HG02798 (cell line): ENCODE measurements around the gene KCNG4.
"Not testable (repeated sequence)": the region's sequence is repeated elsewhere in the genome, so short reads cannot be mapped to it uniquely, and the experiment has no call there.

Experiments used
- ATAC-seq: cut with Tn5 transposase; IDR thresholded peaks from one replicate; pipeline ENCODE4 v1.9.1; 2021; ENCODE audit warnings: mild to moderate bottlenecking; ENCODE audit not compliant: unreplicated experiment, poor library complexity

The KCNG4 gene

GRCh38 chr16:84212631-84213030 is 27.2 kb downstream of the KCNG4 start:
- no peak for ATAC-seq

GRCh38 chr16:84212154-84212553 is 27.7 kb downstream of the KCNG4 start:
- no peak for ATAC-seq

- ATAC-seq: no peak
Measured at GRCh38 chr16:84209989-84210388, 29.8 kb downstream of the KCNG4 start.

- ATAC-seq: no peak
Measured at GRCh38 chr16:84207879-84208278, 31.9 kb downstream of the KCNG4 start.

- ATAC-seq: no peak
Measured at GRCh38 chr16:84207251-84207650, 32.6 kb downstream of the KCNG4 start.

- no peak for ATAC-seq
Measured at GRCh38 chr16:84205976-84206691, 33.7 kb downstream of the KCNG4 start.

- ATAC-seq: not testable (repeated sequence)
Measured at GRCh38 chr16:84205123-84205522, 34.7 kb downstream of the KCNG4 start.

GRCh38 chr16:84204551-84204950 is 35.3 kb downstream of the KCNG4 start:
- not testable (repeated sequence) for ATAC-seq

- ATAC-seq: no peak
Measured at GRCh38 chr16:84199861-84200260, 40.0 kb downstream of the KCNG4 start.

GRCh38 chr16:84199097-84199496 is 40.7 kb downstream of the KCNG4 start:
- no peak for ATAC-seq

GRCh38 chr16:84198401-84198800 is 41.4 kb downstream of the KCNG4 start:
- ATAC-seq: no peak

- ATAC-seq: no peak
Measured at GRCh38 chr16:84197466-84198128, 42.2 kb downstream of the KCNG4 start.

GRCh38 chr16:84196727-84197394 is 43.0 kb downstream of the KCNG4 start:
- no peak for ATAC-seq

GRCh38 chr16:84196101-84196500 is 43.7 kb downstream of the KCNG4 start:
- ATAC-seq: no peak

- ATAC-seq: no peak
Measured at GRCh38 chr16:84195201-84196093, 44.4 kb downstream of the KCNG4 start.

GRCh38 chr16:84194470-84195200 is 45.2 kb downstream of the KCNG4 start:
- ATAC-seq: peak; percentile 53

- ATAC-seq: no peak
Measured at GRCh38 chr16:84194018-84194417, 45.8 kb downstream of the KCNG4 start.

- no peak for ATAC-seq
Measured at GRCh38 chr16:84193480-84193879, 46.3 kb downstream of the KCNG4 start.

- ATAC-seq: no peak
Measured at GRCh38 chr16:84191466-84191865, 48.3 kb downstream of the KCNG4 start.
